H9 (cell line): ENCODE results near the gene COL4A1. TPM values are rescaled to one million over a fixed set of nuclear protein-coding genes. Genes with fewer than 3 reads are reported as not detected.

Experiments used
- DNase-seq: peaks from one replicate; pipeline ENCODE4 v3.0.0-alpha.2; 2017
- H2AFZ ChIP-seq: one replicate; pipeline ENCODE4 v1.6.1; 2013; ENCODE audit warnings: mild to moderate bottlenecking, low read length, control low read depth, moderate library complexity
- H2AK5ac ChIP-seq: 2 replicates; pipeline ENCODE4 v1.6.1; 2013; ENCODE audit warnings: low read length, control low read depth, mixed read lengths; ENCODE audit not compliant: insufficient read length
- H2BK120ac ChIP-seq: one replicate; pipeline ENCODE4 v1.6.1; 2013; ENCODE audit warnings: low read depth, mild to moderate bottlenecking, low read length, control low read depth, inconsistent platforms; ENCODE audit not compliant: poor library complexity, severe bottlenecking
- H2BK12ac ChIP-seq: 2 replicates; pipeline ENCODE4 v1.6.1; 2013; ENCODE audit warnings: low read length, control low read depth, mixed read lengths, low read depth; ENCODE audit not compliant: insufficient read length
- H2BK15ac ChIP-seq: 2 replicates; pipeline ENCODE4 v1.6.1; 2013; ENCODE audit warnings: low read depth, low read length, control low read depth
- H2BK20ac ChIP-seq: one replicate; pipeline ENCODE4 v1.6.1; 2013; ENCODE audit warnings: low read depth, mild to moderate bottlenecking, low read length, control low read depth, inconsistent platforms; ENCODE audit not compliant: poor library complexity, severe bottlenecking
- H2BK5ac ChIP-seq: 2 replicates; pipeline ENCODE4 v1.6.1; 2013; ENCODE audit warnings: low read length, control low read depth, mixed read lengths; ENCODE audit not compliant: insufficient read length
- H3K14ac ChIP-seq: 2 replicates; pipeline ENCODE4 v1.6.1; 2013; ENCODE audit warnings: low read length, control low read depth; ENCODE audit not compliant: insufficient read depth
- H3K18ac ChIP-seq: 2 replicates; pipeline ENCODE4 v1.6.1; 2013; ENCODE audit warnings: low read depth, mild to moderate bottlenecking, mixed read lengths, low read length, control low read depth; ENCODE audit not compliant: insufficient read length
- H3K23ac ChIP-seq: 2 replicates; pipeline ENCODE4 v1.6.1; 2013; ENCODE audit warnings: low read length, control low read depth, mixed read lengths, low read depth; ENCODE audit not compliant: insufficient read length
- H3K23me2 ChIP-seq: 2 replicates; pipeline ENCODE4 v1.6.1; 2013; ENCODE audit warnings: low read depth, mild to moderate bottlenecking, mixed read lengths, low read length, control low read depth; ENCODE audit not compliant: insufficient read length, poor library complexity, severe bottlenecking
- H3K27ac ChIP-seq: 2 replicates; pipeline ENCODE4 v1.5.1; 2013; ENCODE audit warnings: low read length, control low read depth, mixed read lengths, low read depth; ENCODE audit not compliant: insufficient read length
- H3K27me3 ChIP-seq: 2 replicates; pipeline ENCODE4 v1.6.1; 2013; ENCODE audit warnings: low read length, control low read depth, inconsistent platforms; ENCODE audit not compliant: insufficient read depth
- H3K4ac ChIP-seq: 2 replicates; pipeline ENCODE4 v1.6.1; 2013; ENCODE audit warnings: low read depth, mild to moderate bottlenecking, control low read depth, inconsistent platforms, low read length, moderate library complexity
- H3K4me1 ChIP-seq: 2 replicates; pipeline ENCODE4 v1.6.1; 2013; ENCODE audit warnings: low read length, control low read depth, inconsistent platforms; ENCODE audit not compliant: insufficient read depth
- H3K4me2 ChIP-seq: 2 replicates; pipeline ENCODE4 v1.6.1; 2013; ENCODE audit warnings: low read length, control low read depth, mixed read lengths; ENCODE audit not compliant: insufficient read length, insufficient read depth
- H3K56ac ChIP-seq: 2 replicates; pipeline ENCODE4 v1.6.1; 2013; ENCODE audit warnings: low read depth, mild to moderate bottlenecking, mixed read lengths, low read length, control low read depth; ENCODE audit not compliant: insufficient read length
- H3K79me1 ChIP-seq: 2 replicates; pipeline ENCODE4 v1.6.1; 2013; ENCODE audit warnings: low read depth, mild to moderate bottlenecking, moderate library complexity, low read length, control low read depth, inconsistent platforms; ENCODE audit not compliant: insufficient read depth, poor library complexity, severe bottlenecking
- H3K79me2 ChIP-seq: 2 replicates; pipeline ENCODE4 v1.6.1; 2013; ENCODE audit warnings: low read length, control low read depth, inconsistent platforms; ENCODE audit not compliant: insufficient read depth
- H3K9ac ChIP-seq: 2 replicates; pipeline ENCODE4 v1.6.1; 2013; ENCODE audit warnings: low read length, control low read depth, mixed read lengths; ENCODE audit not compliant: insufficient read length; ENCODE audit errors: extremely low read depth
- H3K9me3 ChIP-seq: one replicate; pipeline ENCODE4 v1.6.1; 2013; ENCODE audit warnings: low read depth, low read length, inconsistent platforms; ENCODE audit not compliant: control insufficient read depth
- H3T11ph ChIP-seq: one replicate; pipeline ENCODE4 v1.6.1; 2013; ENCODE audit warnings: mild to moderate bottlenecking, low read length, control low read depth, inconsistent platforms
- H4K20me1 ChIP-seq: one replicate; pipeline ENCODE4 v1.6.1; 2013; ENCODE audit not compliant: control insufficient read depth, insufficient read length, insufficient read depth
- H4K5ac ChIP-seq: 2 replicates; pipeline ENCODE4 v1.6.1; 2013; ENCODE audit warnings: low read depth, mild to moderate bottlenecking, mixed read lengths, low read length, control low read depth; ENCODE audit not compliant: insufficient read length
- H4K8ac ChIP-seq: replicated peaks from 2 replicates; pipeline ENCODE4 v1.6.1; 2013; ENCODE audit warnings: low read length, control low read depth, mixed read lengths, low read depth; ENCODE audit not compliant: insufficient read length
- H4K91ac ChIP-seq: 2 replicates; pipeline ENCODE4 v1.6.1; 2013; ENCODE audit warnings: low read depth, mild to moderate bottlenecking, moderate library complexity, mixed read lengths, low read length, control low read depth; ENCODE audit not compliant: insufficient read length
- H3K27ac Mint-ChIP-seq, 3 experiments: 2 replicates in 2 of 3; 3 replicates in 1 of 3; pipeline ENCODE4 v1.8.0; 2020 to 2021; ENCODE audit warnings: mixed read lengths in 3 of 3, mild to moderate bottlenecking in 1 of 3, moderate library complexity in 1 of 3
- H3K27me3 Mint-ChIP-seq: 2 replicates; pipeline ENCODE4 v1.8.0; 2021; ENCODE audit warnings: low read depth, mild to moderate bottlenecking, moderate library complexity, mixed read lengths
- H3K36me3 Mint-ChIP-seq, 3 experiments: 2 replicates in 2 of 3; 3 replicates in 1 of 3; pipeline ENCODE4 v1.8.0; 2020 to 2021; ENCODE audit warnings: low read depth in 3 of 3, mixed read lengths in 3 of 3; ENCODE audit not compliant: insufficient read depth in 1 of 3
- H3K4me1 Mint-ChIP-seq, 2 experiments: 2 replicates each; pipeline ENCODE4 v1.8.0; 2020; ENCODE audit warnings: mixed read lengths in 2 of 2
- H3K4me3 Mint-ChIP-seq, 2 experiments: 2 replicates in 1 of 2; 3 replicates in 1 of 2; pipeline ENCODE4 v1.8.0; 2020 to 2021; ENCODE audit warnings: mild to moderate bottlenecking in 2 of 2, mixed read lengths in 2 of 2, moderate library complexity in 1 of 2
- H3K9me3 Mint-ChIP-seq, 2 experiments: 2 replicates in 1 of 2; 3 replicates in 1 of 2; pipeline ENCODE4 v1.8.0; 2020; ENCODE audit warnings: mild to moderate bottlenecking in 2 of 2, mixed read lengths in 2 of 2, moderate library complexity in 1 of 2
- WGBS: extraction: QIAGEN DNeasy Blood & Tissue Kit; methylation state at CpG from one replicate; pipeline ENCODE4 v1.1.7; 2013; ENCODE audit warnings: missing lambda C conversion rate, low lambda C conversion rate, mixed read lengths; ENCODE audit not compliant: insufficient read length; ENCODE audit errors: extremely low coverage; 5-methylcytosine and 5-hydroxymethylcytosine counted together
- total RNA-seq: library from RNA; stranded (reverse); gene quantifications from 2 replicates; pipeline ENCODE4 v1.2.1, GENCODE V29; 2021
- TF ChIP-seq, protein P1 (sequence below): fragments of 200-600 bp; sonication (generic); conservative IDR thresholded peaks from 3 replicates; pipeline ENCODE4 v1.8.0; 2021; ENCODE audit warnings: antibody characterized with exemption, mild to moderate bottlenecking

The COL4A1 gene
- total RNA-seq, 1 experiment from 2014 or later, result 73.1 TPM

DNA sequence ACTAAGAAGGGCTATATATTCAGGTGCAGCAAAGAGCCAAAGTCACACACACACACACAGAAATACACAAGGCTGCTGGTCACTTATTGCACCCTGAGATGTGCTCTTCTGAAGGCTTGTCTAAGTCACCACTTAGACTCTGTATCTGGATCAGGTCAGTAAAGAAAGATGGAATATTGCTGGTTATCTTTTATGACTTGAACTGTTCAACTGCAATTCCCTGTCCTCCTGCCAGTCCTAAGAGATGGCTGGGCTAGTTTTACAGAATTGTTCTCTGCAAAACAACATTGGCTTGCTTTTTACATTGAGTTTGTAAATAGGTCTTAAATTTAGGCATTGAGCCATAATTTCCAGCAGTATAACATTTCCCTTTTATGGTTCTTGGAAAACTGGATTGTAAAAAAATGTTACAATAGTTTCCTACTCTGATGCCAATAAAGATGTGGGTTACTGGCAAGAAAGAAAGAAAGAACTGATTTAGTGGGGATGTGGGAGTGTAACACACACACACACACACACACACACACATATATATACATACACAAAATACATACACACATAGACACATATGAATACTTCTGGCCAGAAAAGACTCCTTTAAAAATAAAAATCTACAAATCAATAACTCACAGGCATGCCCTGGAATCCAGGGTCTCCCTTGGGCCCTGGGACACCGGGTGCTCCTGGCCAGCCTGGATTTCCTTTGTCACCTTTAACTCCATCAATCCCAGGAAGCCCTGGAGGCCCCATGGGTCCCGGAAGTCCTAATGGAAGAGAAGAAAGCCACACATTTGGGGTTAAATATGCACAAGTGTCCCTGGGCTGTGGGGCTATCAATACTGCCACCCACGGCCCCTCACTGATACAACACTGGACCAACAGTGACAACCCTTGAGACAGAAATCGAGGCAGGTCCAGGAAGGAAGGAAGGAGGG lies 137.7 kb downstream of the COL4A1 start:
- H3K27ac ChIP-seq, result no peak overlapping the region
- no peak overlapping the region for H3K14ac ChIP-seq
- H3K23me2 ChIP-seq, result no peaks in the 10 kb centered on the region
- Mint-ChIP-seq H3K4me1 (peaks cover 14 to 17% of the 10 kb centered on the region in 2 experiments), H3K36me3 (peaks cover 14 to 31% (median 16%) of the 10 kb centered on the region in 3 experiments; a peak in 6 of 7 replicates), H3K9me3 (peaks cover 0 to 4% of the 10 kb centered on the region in 2 experiments; a peak in 1 of 5 replicates), H3K27me3 (no peaks in the 10 kb centered on the region), H3K4me3 (no peak overlapping the region), H3K27ac (peak overlapping the region in 1 of 3 experiments; percentile 87; a peak in 1 of 7 replicates)
- H4K91ac ChIP-seq, result no peak overlapping the region
- H3K79me2 ChIP-seq, result no peaks in the 10 kb centered on the region
- no peak overlapping the region for H2AK5ac ChIP-seq
- no peak overlapping the region for H3K23ac ChIP-seq
- H2BK15ac ChIP-seq, result no peak overlapping the region
- H3K27me3 ChIP-seq, result no peaks in the 10 kb centered on the region
- H2AFZ ChIP-seq, result no peak overlapping the region
- no peak overlapping the region for H3K18ac ChIP-seq
- no peaks in the 10 kb centered on the region for H3K9me3 ChIP-seq
- no peaks in the 10 kb centered on the region for H3K4me1 ChIP-seq
- H3K9ac ChIP-seq, result no peak overlapping the region
- DNase-seq, result no peak
- H4K5ac ChIP-seq, result no peak overlapping the region
- H2BK5ac ChIP-seq, result no peak overlapping the region
- TF ChIP-seq, protein P1, sequence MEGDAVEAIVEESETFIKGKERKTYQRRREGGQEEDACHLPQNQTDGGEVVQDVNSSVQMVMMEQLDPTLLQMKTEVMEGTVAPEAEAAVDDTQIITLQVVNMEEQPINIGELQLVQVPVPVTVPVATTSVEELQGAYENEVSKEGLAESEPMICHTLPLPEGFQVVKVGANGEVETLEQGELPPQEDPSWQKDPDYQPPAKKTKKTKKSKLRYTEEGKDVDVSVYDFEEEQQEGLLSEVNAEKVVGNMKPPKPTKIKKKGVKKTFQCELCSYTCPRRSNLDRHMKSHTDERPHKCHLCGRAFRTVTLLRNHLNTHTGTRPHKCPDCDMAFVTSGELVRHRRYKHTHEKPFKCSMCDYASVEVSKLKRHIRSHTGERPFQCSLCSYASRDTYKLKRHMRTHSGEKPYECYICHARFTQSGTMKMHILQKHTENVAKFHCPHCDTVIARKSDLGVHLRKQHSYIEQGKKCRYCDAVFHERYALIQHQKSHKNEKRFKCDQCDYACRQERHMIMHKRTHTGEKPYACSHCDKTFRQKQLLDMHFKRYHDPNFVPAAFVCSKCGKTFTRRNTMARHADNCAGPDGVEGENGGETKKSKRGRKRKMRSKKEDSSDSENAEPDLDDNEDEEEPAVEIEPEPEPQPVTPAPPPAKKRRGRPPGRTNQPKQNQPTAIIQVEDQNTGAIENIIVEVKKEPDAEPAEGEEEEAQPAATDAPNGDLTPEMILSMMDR, result no peak
- no peak overlapping the region for H2BK120ac ChIP-seq
- no peak overlapping the region for H2BK20ac ChIP-seq
- no peaks in the 10 kb centered on the region for H3K79me1 ChIP-seq
- H3K4me2 ChIP-seq, result no peak overlapping the region
- WGBS, result no CpG with 5 or more reads among the region's 4 CpGs
- H4K8ac ChIP-seq, result no peak overlapping the region
- H4K20me1 ChIP-seq, result no peaks in the 10 kb centered on the region
- H3T11ph ChIP-seq, result no peak overlapping the region
- no peak overlapping the region for H2BK12ac ChIP-seq
- no peak overlapping the region for H3K4ac ChIP-seq
- H3K56ac ChIP-seq, result no peak overlapping the region
